Activated naive CD4-positive, alpha-beta T cell treated with anti-CD3 and anti-CD28 coated beads, Interleukin-2, amount 10 ng/mL, durations not matched to agents 7 days and 5 days (primary cell): ENCODE data around the gene P4HA2.

Source experiments
- CTCF ChIA-PET: fragments of 350-600 bp; sonication (Branson Sonifier 250); formaldehyde crosslinking; loops from one replicate; lab custom pipeline; 2021; ENCODE audit warnings: antibody characterized with exemption; lab: Charles Lee
- DNase-seq: peaks from one replicate; pipeline ENCODE4 v3.0.0-alpha.2; 2020
- H3K27ac Mint-ChIP-seq: one replicate; pipeline ENCODE4 v1.8.0; 2021; ENCODE audit warnings: mild to moderate bottlenecking, moderate library complexity, mixed read lengths
- H3K27me3 Mint-ChIP-seq: one replicate; pipeline ENCODE4 v1.8.0; 2021; ENCODE audit warnings: mild to moderate bottlenecking, mixed read lengths
- H3K36me3 Mint-ChIP-seq: one replicate; pipeline ENCODE4 v1.8.0; 2021; ENCODE audit warnings: mixed read lengths
- H3K4me1 Mint-ChIP-seq: one replicate; pipeline ENCODE4 v1.8.0; 2021; ENCODE audit warnings: mixed read lengths
- H3K4me3 Mint-ChIP-seq: one replicate; pipeline ENCODE4 v1.8.0; 2021; ENCODE audit warnings: mild to moderate bottlenecking, moderate library complexity, mixed read lengths
- H3K9me3 Mint-ChIP-seq: one replicate; pipeline ENCODE4 v1.8.0; 2021; ENCODE audit warnings: mixed read lengths

P4HA2 gene

DNA sequence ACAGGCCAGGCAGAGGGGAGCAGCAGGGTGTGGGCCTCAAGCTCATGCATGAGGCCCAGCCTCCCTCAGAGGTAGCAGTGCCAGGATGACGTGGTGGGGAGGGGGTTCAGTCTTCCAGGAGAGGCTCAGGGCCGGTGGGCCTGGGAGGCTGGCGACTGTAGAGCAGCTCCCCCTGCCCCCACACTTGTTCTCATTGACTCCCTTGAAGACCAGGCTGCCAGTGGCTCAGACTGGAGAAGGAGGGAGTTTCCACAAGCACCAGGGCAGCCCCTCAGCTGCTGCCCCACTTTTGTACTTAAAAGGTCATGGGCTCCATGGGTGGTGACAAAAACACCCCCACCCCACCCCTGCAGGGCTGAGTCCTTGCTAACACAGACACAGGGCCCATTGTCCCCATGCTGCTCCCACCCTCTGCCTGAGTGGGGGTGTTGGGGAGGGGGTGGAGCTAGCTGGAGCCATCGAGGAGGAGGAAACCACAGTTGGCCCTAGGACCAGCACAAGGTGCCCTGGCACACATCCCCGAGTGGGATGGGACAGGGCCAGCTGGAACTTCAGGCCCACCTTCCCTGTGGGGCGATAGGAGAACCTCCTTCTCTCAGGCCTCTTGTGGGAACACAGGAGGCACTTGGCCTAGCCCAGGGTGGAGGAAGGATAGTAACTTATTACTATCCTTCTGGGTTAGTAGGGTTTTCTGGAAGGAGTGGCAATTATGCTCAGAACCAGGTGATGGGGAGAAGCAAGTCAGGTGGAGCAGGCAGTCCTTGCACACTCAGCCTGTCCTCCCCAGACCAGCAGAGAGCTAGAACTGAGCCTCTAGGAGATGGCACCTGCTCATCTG is 40.5 kb upstream of the P4HA2 start:
- H3K36me3 Mint-ChIP-seq, result no peaks in the 10 kb centered on the region
- H3K27ac Mint-ChIP-seq, result no peak overlapping the region
- DNase-seq, result no peak
- peaks cover 28% of the 10 kb centered on the region for H3K27me3 Mint-ChIP-seq
- H3K4me1 Mint-ChIP-seq, result peaks cover 8% of the 10 kb centered on the region
- H3K9me3 Mint-ChIP-seq, result no peaks in the 10 kb centered on the region
- CTCF ChIA-PET, result interaction anchor here (1.3 kb wide), 1 partner anchor 30 kb away, joined by 4 read pairs; no protein-coding TSS in a partner anchor
- H3K4me3 Mint-ChIP-seq, result no peak overlapping the region

- DNase-seq, result no peak
- CTCF ChIA-PET, result interaction anchor here (1.3 kb wide), 1 partner anchor 29 kb away, joined by 4 read pairs; no protein-coding TSS in a partner anchor
- Mint-ChIP-seq H3K4me3 (no peak overlapping the region), H3K36me3 (no peaks in the 10 kb centered on the region), H3K27ac (no peak overlapping the region), H3K4me1 (peaks cover 6% of the 10 kb centered on the region), H3K27me3 (peaks cover 20% of the 10 kb centered on the region), H3K9me3 (no peaks in the 10 kb centered on the region)
These were observed 39.6 kb upstream of the P4HA2 start for GRCh38 chr5:132267166-132267739.

DNA sequence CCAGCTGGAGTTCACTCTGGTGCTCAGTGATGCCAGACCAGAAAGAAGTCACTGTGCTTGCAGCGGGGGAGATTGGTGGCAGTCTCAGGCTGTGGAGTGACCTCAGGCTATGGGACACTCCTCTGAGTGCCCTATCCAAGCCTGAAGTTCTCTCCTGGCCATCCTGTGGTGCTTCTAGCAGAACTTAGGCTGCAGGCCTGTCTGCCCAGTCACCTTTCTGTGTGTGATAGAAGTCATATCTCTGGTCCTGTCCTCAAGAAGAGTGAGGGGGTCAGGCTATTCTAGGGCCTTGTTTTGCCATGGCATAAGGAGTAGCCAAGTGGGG is 39.1 kb upstream of the P4HA2 start:
- no peak overlapping the region for H3K27ac Mint-ChIP-seq
- no peaks in the 10 kb centered on the region for H3K36me3 Mint-ChIP-seq
- H3K9me3 Mint-ChIP-seq, result no peaks in the 10 kb centered on the region
- peaks cover 5% of the 10 kb centered on the region for H3K4me1 Mint-ChIP-seq
- CTCF ChIA-PET, result no interaction called here
- no peak overlapping the region for H3K4me3 Mint-ChIP-seq
- no peak for DNase-seq
- H3K27me3 Mint-ChIP-seq, result peaks cover 15% of the 10 kb centered on the region

DNA sequence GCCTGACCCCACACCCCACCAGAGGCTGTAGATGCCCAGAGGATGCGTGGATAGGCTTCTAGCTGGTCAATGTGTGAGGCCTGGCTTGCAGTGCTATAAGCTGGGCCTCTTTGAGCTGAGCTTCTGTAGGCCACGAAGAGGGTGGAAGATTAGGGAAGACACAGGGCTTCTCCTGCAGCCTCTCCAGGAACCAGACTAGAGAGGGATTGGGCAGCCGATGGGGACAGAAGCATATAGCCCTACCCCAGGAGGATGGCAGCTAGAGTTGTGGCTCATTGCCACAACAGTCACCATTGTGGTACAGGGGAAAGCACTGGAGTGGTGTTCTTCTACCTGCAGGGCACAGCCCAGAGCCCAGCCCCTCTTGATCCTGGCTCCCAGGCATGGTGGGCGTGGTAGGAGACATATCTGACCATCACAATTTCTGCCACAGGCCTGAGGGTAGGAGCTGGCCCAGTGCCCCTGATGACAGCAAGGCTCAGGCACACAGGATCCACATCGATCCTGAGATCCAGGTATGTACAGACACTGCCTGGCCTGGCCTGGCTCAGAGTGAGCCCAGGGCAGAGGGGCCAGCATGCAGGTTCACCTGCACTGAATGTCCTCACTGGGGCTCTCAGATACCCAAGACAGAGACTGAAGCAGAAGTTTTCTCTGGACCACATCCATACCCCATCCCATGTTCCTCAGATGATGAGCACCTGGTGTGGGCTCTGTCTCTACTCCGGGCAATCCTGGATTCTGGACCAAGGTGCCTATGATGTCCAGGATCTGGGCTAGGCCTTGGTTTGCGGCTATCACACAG is 38.6 kb upstream of the P4HA2 start:
- Mint-ChIP-seq H3K4me1 (peaks cover 2% of the 10 kb centered on the region), H3K4me3 (no peak overlapping the region), H3K36me3 (no peaks in the 10 kb centered on the region), H3K27me3 (peaks cover 10% of the 10 kb centered on the region), H3K27ac (no peak overlapping the region), H3K9me3 (no peaks in the 10 kb centered on the region)
- CTCF ChIA-PET, result no interaction called here
- no peak for DNase-seq

GRCh38 chr5:132265336-132266030 is 37.8 kb upstream of the P4HA2 start:
- CTCF ChIA-PET, result interaction anchor here (0.6 kb wide), 1 partner anchor 85 kb away, joined by 3 read pairs; no protein-coding TSS in a partner anchor
- H3K27ac Mint-ChIP-seq, result no peak overlapping the region
- H3K36me3 Mint-ChIP-seq, result no peaks in the 10 kb centered on the region
- no peak overlapping the region for H3K4me3 Mint-ChIP-seq
- peaks cover 7% of the 10 kb centered on the region for H3K27me3 Mint-ChIP-seq
- no peaks in the 10 kb centered on the region for H3K4me1 Mint-ChIP-seq
- no peaks in the 10 kb centered on the region for H3K9me3 Mint-ChIP-seq
- DNase-seq, result no peak

- CTCF ChIA-PET, result interaction anchor here (0.6 to 1.2 kb wide), 3 partner anchors 27 to 84 kb away, joined by 3 to 6 read pairs (median 3); no protein-coding TSS in a partner anchor
- no peaks in the 10 kb centered on the region for H3K9me3 Mint-ChIP-seq
- peaks cover 10% of the 10 kb centered on the region for H3K27me3 Mint-ChIP-seq
- H3K36me3 Mint-ChIP-seq, result no peaks in the 10 kb centered on the region
- H3K4me3 Mint-ChIP-seq, result no peak overlapping the region
- no peak overlapping the region for H3K27ac Mint-ChIP-seq
- DNase-seq, result no peak
- H3K4me1 Mint-ChIP-seq, result no peaks in the 10 kb centered on the region
These were observed 37.1 kb upstream of the P4HA2 start for GRCh38 chr5:132264546-132265335.

DNA sequence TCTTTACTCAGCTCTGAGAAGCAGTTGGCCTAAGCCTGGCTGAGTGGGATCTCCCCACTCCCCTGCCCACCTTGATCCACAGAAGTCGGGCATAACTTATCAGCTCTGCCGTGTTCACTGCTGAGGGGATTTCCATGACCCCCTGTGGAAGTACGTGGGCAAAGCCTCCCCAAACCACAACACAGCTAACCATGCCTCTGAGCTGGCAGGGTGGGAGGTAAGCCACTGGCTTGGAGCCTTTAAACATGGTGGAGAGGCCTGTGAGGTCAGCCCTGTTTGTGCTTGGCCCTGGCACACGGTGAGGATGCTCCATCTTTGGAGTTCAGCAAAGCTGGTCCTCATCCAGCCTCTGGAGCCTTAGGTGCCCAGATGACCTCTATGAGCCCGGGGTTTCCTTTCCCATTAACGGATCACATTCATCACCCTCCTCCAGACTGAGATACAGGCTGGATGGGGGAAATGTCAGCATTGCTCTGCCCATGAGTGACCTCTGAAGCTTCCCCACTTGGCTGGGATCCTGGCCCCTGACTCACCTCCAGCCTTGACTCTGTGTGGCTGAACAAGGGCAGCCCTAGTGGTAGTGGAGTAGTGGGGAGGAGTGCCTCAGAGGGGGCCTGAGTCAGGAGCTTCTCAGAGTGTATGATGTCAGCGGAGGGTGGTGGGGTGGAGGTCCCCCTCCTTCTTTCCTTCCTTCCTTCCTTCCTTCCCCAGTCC is 36.1 kb upstream of the P4HA2 start:
- no peak for DNase-seq
- H3K9me3 Mint-ChIP-seq, result no peaks in the 10 kb centered on the region
- H3K4me1 Mint-ChIP-seq, result no peaks in the 10 kb centered on the region
- no peak overlapping the region for H3K27ac Mint-ChIP-seq
- H3K4me3 Mint-ChIP-seq, result no peak overlapping the region
- no peaks in the 10 kb centered on the region for H3K36me3 Mint-ChIP-seq
- CTCF ChIA-PET, result interaction anchor here (1.2 to 1.4 kb wide), 3 partner anchors 8 to 26 kb away, joined by 3 to 6 read pairs (median 4); no protein-coding TSS in a partner anchor
- H3K27me3 Mint-ChIP-seq, result peaks cover 20% of the 10 kb centered on the region

DNA sequence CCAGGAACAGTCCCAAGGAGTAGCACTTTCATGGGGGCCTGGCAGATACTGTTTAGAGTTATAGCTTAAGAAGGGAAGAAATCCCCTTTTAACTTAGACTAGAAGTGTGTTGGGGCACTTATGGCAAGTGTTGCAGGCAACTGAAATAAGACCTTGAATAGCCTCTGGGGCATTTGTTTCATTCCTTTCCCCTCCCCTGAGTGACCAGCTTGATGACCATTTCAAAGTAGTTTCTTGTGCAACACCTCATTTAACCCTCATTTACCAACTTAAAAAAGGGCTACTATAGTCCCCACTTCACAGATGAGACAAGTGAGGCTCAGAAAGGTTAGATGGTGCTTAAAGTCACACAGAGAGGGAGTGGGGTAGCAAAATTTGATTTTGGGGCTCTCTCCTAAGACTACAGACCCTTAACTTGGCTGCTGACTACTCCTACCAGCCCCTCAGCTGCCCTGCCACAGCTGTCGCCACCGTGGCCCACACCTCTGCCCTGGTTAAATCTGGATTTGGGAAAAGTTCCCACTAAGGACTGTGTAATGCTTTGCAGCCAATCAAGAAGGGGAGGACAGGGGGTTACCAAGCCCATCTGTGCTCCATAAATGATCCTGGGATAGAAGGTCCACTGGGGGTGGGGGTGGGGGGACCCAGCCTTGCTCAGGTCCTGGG is 35.4 kb upstream of the P4HA2 start:
- H3K27me3 Mint-ChIP-seq, result peaks cover 26% of the 10 kb centered on the region
- H3K4me3 Mint-ChIP-seq, result no peak overlapping the region
- H3K4me1 Mint-ChIP-seq, result no peaks in the 10 kb centered on the region
- H3K27ac Mint-ChIP-seq, result no peak overlapping the region
- H3K36me3 Mint-ChIP-seq, result no peaks in the 10 kb centered on the region
- no peak for DNase-seq
- H3K9me3 Mint-ChIP-seq, result no peaks in the 10 kb centered on the region
- CTCF ChIA-PET, result interaction anchor here (1.3 to 3.0 kb wide), 3 partner anchors 9 to 25 kb away, joined by 3 to 13 read pairs (median 4); no protein-coding TSS in a partner anchor

GRCh38 chr5:132261881-132262845 is 34.5 kb upstream of the P4HA2 start:
- no peak for DNase-seq
- Mint-ChIP-seq H3K9me3 (no peaks in the 10 kb centered on the region), H3K36me3 (no peaks in the 10 kb centered on the region), H3K27me3 (peaks cover 35% of the 10 kb centered on the region), H3K27ac (no peak overlapping the region), H3K4me3 (no peak overlapping the region), H3K4me1 (no peaks in the 10 kb centered on the region)
- CTCF ChIA-PET, result interaction anchor here (1.3 to 3.0 kb wide), 3 partner anchors 10 to 24 kb away, joined by 4 to 13 read pairs (median 5); no protein-coding TSS in a partner anchor

- peaks cover 47% of the 10 kb centered on the region for H3K27me3 Mint-ChIP-seq
- H3K36me3 Mint-ChIP-seq, result no peaks in the 10 kb centered on the region
- no peak overlapping the region for H3K27ac Mint-ChIP-seq
- H3K4me3 Mint-ChIP-seq, result no peak overlapping the region
- H3K4me1 Mint-ChIP-seq, result no peaks in the 10 kb centered on the region
- no peaks in the 10 kb centered on the region for H3K9me3 Mint-ChIP-seq
- peak; percentile 19 for DNase-seq
- CTCF ChIA-PET, result interaction anchor here (0.9 to 3.0 kb wide), 3 partner anchors 11 to 23 kb away, joined by 3 to 13 read pairs (median 5); no protein-coding TSS in a partner anchor
These were observed 33.3 kb upstream of the P4HA2 start for GRCh38 chr5:132260714-132261551.

DNA sequence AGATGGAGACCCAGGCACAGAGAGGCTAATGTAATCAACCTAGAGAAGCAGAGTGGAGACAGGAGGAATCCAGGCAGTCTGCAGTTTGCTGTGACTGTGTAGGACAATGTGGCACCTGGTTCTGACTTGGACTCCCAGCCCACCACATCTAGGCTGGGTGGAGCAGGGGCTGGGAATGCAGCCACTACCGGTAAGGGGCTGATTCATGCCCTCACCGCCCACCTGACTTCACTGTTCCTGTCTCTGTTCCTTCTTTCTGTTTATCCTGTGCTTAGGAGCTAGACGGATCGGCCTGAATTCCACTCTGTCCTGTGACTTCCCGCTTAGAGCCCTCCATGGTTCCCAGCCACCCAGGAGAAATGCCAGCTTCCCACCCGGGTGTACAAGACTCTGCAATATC is 32.4 kb upstream of the P4HA2 start:
- no peak overlapping the region for H3K27ac Mint-ChIP-seq
- CTCF ChIA-PET, result interaction anchor here (1.6 kb wide), 1 partner anchor 12 kb away, joined by 5 read pairs; no protein-coding TSS in a partner anchor

More for the DNA sequence above, 32.4 kb upstream of the P4HA2 start:
- Mint-ChIP-seq H3K9me3 (no peaks in the 10 kb centered on the region), H3K36me3 (no peaks in the 10 kb centered on the region), H3K27me3 (peaks cover 55% of the 10 kb centered on the region), H3K4me1 (no peaks in the 10 kb centered on the region), H3K4me3 (no peak overlapping the region)
- peak; percentile 4 for DNase-seq
